Ascending aorta (tissue), 2 donors: ENCODE results near the gene PANX1. TPM values are rescaled to one million over a fixed set of nuclear protein-coding genes. Genes with fewer than 3 reads are reported as not detected.
A peak's percentile ranks its signal among the peaks of the same experiment; 100 is the strongest.
"Not testable (repeated sequence)": the region's sequence is repeated elsewhere in the genome, so short reads cannot be mapped to it uniquely, and the experiment has no call there.

Source experiments
- DNase-seq, 2 donors: peaks; one replicate each; pipeline ENCODE4 v3.0.0-alpha.2; 2019; ENCODE audit warnings: low spot score in 2 of 2
- H3K27ac ChIP-seq, 2 donors: fragments of 200-600 bp; sonication (generic); one replicate each; pipeline ENCODE4 v1.5.1; 2016 to 2017; ENCODE audit warnings: mild to moderate bottlenecking in 1 of 2
- H3K27me3 ChIP-seq: fragments of 200-600 bp; sonication (generic); one replicate; pipeline ENCODE4 v1.5.1; 2017
- H3K36me3 ChIP-seq, 2 donors: fragments of 200-600 bp; sonication (generic); one replicate each; pipeline ENCODE4 v1.5.1; 2016
- H3K4me1 ChIP-seq, 2 donors: fragments of 200-600 bp; sonication (generic); one replicate each; pipeline ENCODE4 v1.5.1; 2016 to 2017; ENCODE audit warnings: mild to moderate bottlenecking in 1 of 2
- H3K4me3 ChIP-seq, 2 donors: fragments of 200-600 bp; sonication (generic); one replicate each; pipeline ENCODE4 v1.5.1; 2016 to 2017; ENCODE audit warnings: mild to moderate bottlenecking in 1 of 2
- H3K9me3 ChIP-seq, 2 donors: fragments of 200-600 bp; sonication (generic); one replicate each; pipeline ENCODE4 v1.5.1; 2016
- intact Hi-C: fragments of 100-400 bp; cut with DNase I; formaldehyde crosslinking; loops from one replicate; pipeline ENCODE4 v1.15.1; 2023
- total RNA-seq: library from RNA; depleted of rRNA; stranded (reverse); fragments of >200 nt; gene quantifications from one replicate; pipeline ENCODE4 v1.1.0, GENCODE V29; 2016
- TF ChIP-seq, protein P1 (sequence below), 3 experiments: fragments of 200-600 bp in 2 of 3; fragments of 450-650 bp in 1 of 3; sonication (generic) in 2 of 3; IDR thresholded peaks; one replicate each; pipeline ENCODE4 v1.5.1; 2016 to 2019; ENCODE audit warnings: antibody characterized with exemption in 3 of 3, mild to moderate bottlenecking in 1 of 3, moderate library complexity in 1 of 3

PANX1 gene
- total RNA-seq, 1 donor from 2014 or later: 24.4 TPM

GRCh38 chr11:94111241-94111640, 17.4 kb upstream of the PANX1 start:
- peak overlapping the region; percentile 39 to 64 for H3K27ac ChIP-seq
- no peaks in the 10 kb centered on the region for H3K36me3 ChIP-seq
- DNase-seq: no peak
- peaks cover 0 to 9% of the 10 kb centered on the region in 2 donors for H3K9me3 ChIP-seq
- peaks cover 5 to 17% of the 10 kb centered on the region in 2 donors for H3K4me1 ChIP-seq
- H3K27me3 ChIP-seq: no peaks in the 10 kb centered on the region
- TF ChIP-seq, protein P1, sequence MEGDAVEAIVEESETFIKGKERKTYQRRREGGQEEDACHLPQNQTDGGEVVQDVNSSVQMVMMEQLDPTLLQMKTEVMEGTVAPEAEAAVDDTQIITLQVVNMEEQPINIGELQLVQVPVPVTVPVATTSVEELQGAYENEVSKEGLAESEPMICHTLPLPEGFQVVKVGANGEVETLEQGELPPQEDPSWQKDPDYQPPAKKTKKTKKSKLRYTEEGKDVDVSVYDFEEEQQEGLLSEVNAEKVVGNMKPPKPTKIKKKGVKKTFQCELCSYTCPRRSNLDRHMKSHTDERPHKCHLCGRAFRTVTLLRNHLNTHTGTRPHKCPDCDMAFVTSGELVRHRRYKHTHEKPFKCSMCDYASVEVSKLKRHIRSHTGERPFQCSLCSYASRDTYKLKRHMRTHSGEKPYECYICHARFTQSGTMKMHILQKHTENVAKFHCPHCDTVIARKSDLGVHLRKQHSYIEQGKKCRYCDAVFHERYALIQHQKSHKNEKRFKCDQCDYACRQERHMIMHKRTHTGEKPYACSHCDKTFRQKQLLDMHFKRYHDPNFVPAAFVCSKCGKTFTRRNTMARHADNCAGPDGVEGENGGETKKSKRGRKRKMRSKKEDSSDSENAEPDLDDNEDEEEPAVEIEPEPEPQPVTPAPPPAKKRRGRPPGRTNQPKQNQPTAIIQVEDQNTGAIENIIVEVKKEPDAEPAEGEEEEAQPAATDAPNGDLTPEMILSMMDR (IDR thresholded peaks at IDR 0.05): no peak
- H3K4me3 ChIP-seq: no peak overlapping the region
- intact Hi-C loops: no loop called here

DNA sequence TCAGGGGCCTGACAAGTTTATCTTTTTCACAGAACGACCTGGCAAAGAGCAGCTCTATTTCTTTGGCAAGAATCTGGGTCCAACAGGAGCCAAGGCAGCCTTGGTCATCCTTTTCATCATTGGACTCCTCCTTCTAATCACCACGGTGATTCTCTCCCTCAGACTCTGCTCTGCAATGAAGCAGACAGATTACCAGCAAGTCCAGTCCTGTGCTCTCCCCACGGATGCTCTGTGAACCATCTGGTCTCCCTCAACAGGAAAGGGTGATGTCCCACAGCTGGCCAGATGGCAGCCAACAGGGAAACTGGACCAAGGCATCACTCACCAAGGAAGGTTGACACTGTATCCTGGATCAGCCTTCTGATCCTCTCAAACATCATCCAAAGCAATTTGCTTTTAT, 17.0 kb upstream of the PANX1 start:
- Histone ChIP-seq H3K27me3 (no peaks in the 10 kb centered on the region), H3K36me3 (no peaks in the 10 kb centered on the region), H3K4me3 (no peak overlapping the region), H3K9me3 (peaks cover 0 to 9% of the 10 kb centered on the region in 2 donors), H3K27ac (peak overlapping the region; percentile 39 to 64), H3K4me1 (peaks cover 5 to 21% of the 10 kb centered on the region in 2 donors)
- TF ChIP-seq, protein P1 (IDR thresholded peaks at IDR 0.05): no peak
- intact Hi-C loops: loop anchor here (2.0 kb wide), 1 partner anchor 17 kb away; the partner anchor contains the start of gene PANX1
- DNase-seq: no peak

GRCh38 chr11:94112206-94112953, 16.3 kb upstream of the PANX1 start:
- H3K36me3 ChIP-seq: no peaks in the 10 kb centered on the region
- no peak for DNase-seq
- intact Hi-C loops: loop anchor here (2.0 kb wide), 1 partner anchor 16 kb away; the partner anchor contains the start of gene PANX1
- no peak overlapping the region for H3K4me3 ChIP-seq
- H3K27me3 ChIP-seq: no peaks in the 10 kb centered on the region
- TF ChIP-seq, protein P1 (IDR thresholded peaks at IDR 0.05): no peak
- H3K9me3 ChIP-seq: peaks cover 0 to 9% of the 10 kb centered on the region in 2 donors
- peak overlapping the region; percentile 39 to 64 for H3K27ac ChIP-seq
- peaks cover 5 to 21% of the 10 kb centered on the region in 2 donors for H3K4me1 ChIP-seq

- Histone ChIP-seq H3K9me3 (no peaks in the 10 kb centered on the region), H3K27ac (no peak overlapping the region), H3K4me3 (no peak overlapping the region), H3K36me3 (no peaks in the 10 kb centered on the region), H3K27me3 (no peaks in the 10 kb centered on the region), H3K4me1 (peaks cover 0 to 18% of the 10 kb centered on the region in 2 donors)
- TF ChIP-seq, protein P1 (IDR thresholded peaks at IDR 0.05): no peak
- no peak for DNase-seq
- intact Hi-C loops: no loop called here
These were observed 11.5 kb upstream of the PANX1 start for GRCh38 chr11:94117197-94117574.

DNA sequence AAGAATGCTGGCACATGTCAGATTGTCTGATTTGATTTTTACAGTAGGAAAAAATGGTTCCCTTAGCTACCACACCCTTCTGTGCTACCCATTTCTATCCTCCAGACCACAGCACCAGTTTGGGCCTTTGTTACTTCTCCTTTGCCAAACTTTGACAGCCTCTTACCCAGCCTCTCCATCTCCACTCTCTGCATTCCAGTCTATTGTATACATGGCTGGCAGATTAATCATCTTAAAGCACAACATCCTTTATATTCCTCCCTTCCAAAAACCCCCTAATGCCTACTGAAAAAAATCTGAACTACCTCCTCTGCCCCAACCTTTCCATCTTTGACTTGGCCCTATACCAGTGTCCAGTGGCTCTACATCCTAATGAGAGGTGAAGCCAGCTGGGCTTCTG, 10.8 kb upstream of the PANX1 start:
- intact Hi-C loops: no loop called here
- Histone ChIP-seq H3K4me1 (peaks cover 0 to 14% of the 10 kb centered on the region in 2 donors), H3K9me3 (no peaks in the 10 kb centered on the region), H3K27me3 (no peaks in the 10 kb centered on the region), H3K27ac (no peak overlapping the region), H3K4me3 (no peak overlapping the region), H3K36me3 (no peaks in the 10 kb centered on the region)
- DNase-seq: no peak
- TF ChIP-seq, protein P1 (IDR thresholded peaks at IDR 0.05): no peak

DNA sequence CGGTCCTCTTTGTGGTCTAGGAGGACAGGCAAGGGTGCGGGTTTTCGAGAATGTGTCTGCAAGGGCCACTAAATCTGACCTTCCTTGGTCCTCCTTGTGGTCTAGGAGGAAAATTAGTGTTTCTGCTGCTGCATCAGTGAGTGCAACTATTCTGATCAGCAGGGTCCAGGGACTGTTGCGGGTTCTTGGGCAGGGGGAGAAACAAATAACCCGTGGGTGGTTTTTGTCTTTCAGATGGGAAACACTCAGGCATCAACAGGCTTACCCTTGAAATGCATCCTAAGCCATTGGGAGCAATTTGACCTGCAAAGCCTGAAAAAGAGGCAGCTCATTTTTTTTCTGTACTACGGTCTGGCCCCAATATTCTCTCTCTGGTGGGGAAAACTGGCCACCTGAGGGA, 9.0 kb upstream of the PANX1 start:
- DNase-seq, H3K27me3 ChIP-seq, H3K9me3 ChIP-seq, H3K4me3 ChIP-seq, intact Hi-C loops, H3K27ac ChIP-seq, H3K36me3 ChIP-seq: not testable (repeated sequence)
- H3K4me1 ChIP-seq: peaks cover 0 to 11% of the 10 kb centered on the region in 2 donors

DNA sequence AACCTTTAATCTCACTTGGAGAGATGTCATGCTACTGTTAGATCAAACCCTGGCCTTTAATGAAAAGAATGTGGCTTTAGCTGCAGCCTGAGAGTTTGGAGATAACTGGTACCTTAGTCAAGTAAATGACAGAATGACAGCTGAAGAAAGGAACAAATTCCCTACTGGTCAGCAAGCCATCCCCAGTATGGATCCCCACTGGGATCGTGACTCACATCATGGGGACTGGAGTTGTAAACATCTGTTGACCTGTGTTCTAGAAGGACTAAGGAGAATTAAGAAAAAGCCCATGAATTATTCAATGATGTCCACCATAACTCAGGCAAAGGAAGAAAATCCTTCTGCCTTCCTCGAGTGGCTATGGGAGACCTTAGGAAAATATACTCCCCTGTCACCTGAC, 8.1 kb upstream of the PANX1 start:
- H3K27ac ChIP-seq, H3K36me3 ChIP-seq, H3K4me3 ChIP-seq, DNase-seq, H3K27me3 ChIP-seq, intact Hi-C loops, H3K9me3 ChIP-seq: not testable (repeated sequence)
- peaks cover 0 to 11% of the 10 kb centered on the region in 2 donors for H3K4me1 ChIP-seq
